Measurements from ENCODE around the gene MUC12. TPM values are rescaled to one million over a fixed set of nuclear protein-coding genes. Genes with fewer than 3 reads are reported as not detected.
"Not testable (repeated sequence)": the region's sequence is repeated elsewhere in the genome, so short reads cannot be mapped to it uniquely, and the experiment has no call there.

Gene MUC12
- total RNA-seq, 1 donor from 2014 or later, result 0.32 TPM

DNA sequence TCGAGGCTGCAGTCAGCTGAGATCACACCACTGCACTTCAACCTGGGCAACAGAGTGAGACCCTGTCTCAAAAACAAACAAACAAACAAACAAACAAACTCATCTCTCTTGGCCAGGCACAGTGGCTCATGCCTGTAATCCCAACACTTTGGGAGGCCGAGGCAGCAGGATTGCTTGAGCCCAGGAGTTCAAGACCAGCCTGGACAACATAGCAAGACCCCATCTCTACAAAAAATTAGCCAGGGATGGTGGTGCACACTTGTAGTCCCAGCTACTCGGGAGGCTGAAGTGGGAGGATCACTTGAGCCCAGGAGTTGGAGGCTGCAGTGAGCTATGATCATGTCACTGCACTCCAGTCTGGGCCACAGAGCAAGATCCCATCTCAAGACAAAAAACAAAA, 95.8 kb downstream of the MUC12 start:
- not testable (repeated sequence) for DNase-seq (ENCODE audit: low spot score)

DNA sequence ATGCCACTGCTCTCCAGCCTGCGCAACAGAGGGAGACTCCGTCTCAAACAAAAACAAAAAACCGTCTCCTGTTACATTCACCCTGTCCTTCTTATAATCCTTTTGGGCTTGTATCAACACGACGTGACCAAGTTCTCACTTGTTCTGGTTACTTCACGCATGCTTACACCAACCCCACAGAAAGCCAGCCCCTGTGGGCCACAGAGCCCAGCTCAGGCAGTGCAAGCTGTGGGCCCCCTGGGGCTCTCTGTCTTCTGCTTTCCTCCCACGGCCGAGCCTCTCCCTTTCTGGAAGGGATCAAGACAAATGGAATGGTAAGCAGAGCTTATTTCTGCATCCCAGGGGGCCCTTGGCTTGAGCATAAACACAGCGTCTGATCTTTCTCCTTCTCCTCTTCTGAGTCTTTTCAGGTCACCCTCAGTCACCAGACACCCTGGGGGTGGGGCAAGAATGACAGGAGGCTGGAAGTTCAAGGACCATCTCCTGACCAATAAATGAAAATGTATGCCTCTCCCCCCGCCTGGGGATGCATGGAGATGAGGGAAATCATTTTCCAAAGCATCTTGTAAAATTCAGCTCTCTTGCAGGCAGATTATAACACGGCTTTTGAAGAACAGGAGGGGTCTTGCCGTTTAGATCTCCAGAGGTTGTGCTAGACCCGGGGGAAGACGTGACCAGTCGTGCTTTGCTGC, 96.9 kb downstream of the MUC12 start:
- DNase-seq (ENCODE audit: low spot score), result no peak

DNA sequence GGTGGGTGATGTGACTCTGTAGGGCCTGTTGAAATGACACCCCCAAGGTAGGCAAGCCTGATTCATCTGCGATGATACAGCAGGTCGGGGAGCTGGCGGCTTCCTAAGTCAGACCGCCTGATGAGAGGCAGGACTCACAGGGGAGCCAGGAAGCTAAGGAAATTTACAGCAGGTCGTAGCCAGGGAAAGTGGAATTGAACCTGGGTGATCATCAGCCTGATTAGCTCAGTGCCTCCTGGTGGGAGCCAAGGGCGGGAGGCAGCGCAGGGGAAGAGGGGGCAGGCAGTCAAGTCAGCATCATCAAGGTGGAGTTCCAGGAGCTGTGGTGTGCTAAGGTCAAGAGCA, 97.4 kb downstream of the MUC12 start:
- DNase-seq (ENCODE audit: low spot score), result no peak

DNA sequence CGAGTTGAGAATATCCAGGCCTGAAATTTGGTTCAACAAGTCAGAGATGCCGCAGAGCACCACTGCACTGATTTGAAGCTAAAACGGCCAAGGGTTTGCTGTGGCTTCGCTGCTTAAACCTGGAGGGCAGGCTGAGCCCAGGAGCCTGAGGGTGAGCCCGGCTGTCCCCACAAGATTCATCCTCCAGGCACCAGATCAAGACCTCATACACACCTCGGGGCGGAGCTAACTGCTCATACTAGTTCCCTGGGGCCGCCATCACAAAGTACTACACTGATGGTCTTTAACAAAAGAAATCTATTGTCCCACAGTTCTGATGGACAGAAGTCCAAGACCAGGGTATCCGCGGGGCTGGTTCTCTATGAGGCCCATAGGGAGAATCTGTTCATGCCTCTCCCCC, 99.0 kb downstream of the MUC12 start:
- no peak for DNase-seq (ENCODE audit: low spot score)

Other genes starting within 250 kb of the MUC12 start
- not detected for gene EPO, start 249.1 kb upstream of the MUC12 start, total RNA-seq
- not detected for gene ZAN, start 236.0 kb upstream of the MUC12 start, total RNA-seq
- gene EPHB4, start 142.0 kb upstream of the MUC12 start, total RNA-seq, result 45.6 TPM
- gene SLC12A9, start 116.9 kb upstream of the MUC12 start, total RNA-seq, result 21.7 TPM
- 71.0 TPM for gene TRIP6, start 102.2 kb upstream of the MUC12 start, total RNA-seq
- gene SRRT, start 94.5 kb upstream of the MUC12 start, total RNA-seq, result 135 TPM
- 5.1 TPM for gene UFSP1, start 79.8 kb upstream of the MUC12 start, total RNA-seq
- gene ACHE, start 73.7 kb upstream of the MUC12 start, total RNA-seq, result 1.9 TPM
- gene MUC3A, start 20.0 kb upstream of the MUC12 start, total RNA-seq, result 1.3 TPM
- gene MUC17, start 50.5 kb downstream of the MUC12 start, total RNA-seq, result 0.35 TPM
- 48.2 TPM for gene TRIM56, start 115.9 kb downstream of the MUC12 start, total RNA-seq
- gene SERPINE1, start 157.5 kb downstream of the MUC12 start, total RNA-seq, result 130 TPM
- gene AP1S1, start 184.9 kb downstream of the MUC12 start, total RNA-seq, result 30.4 TPM
- gene VGF, start 196.0 kb downstream of the MUC12 start, total RNA-seq, result 0.22 TPM
- gene NAT16, start 210.7 kb downstream of the MUC12 start, total RNA-seq, result not detected
- gene MOGAT3, start 231.5 kb downstream of the MUC12 start, total RNA-seq, result not detected
- 74.3 TPM for gene PLOD3, start 248.0 kb downstream of the MUC12 start, total RNA-seq
- 74.8 TPM for gene ZNHIT1, start 248.6 kb downstream of the MUC12 start, total RNA-seq

Measured in mesenteric fat pad (tissue), 1 donor.